ENCODE measurements around the gene ARSA.

The ARSA gene

DNA sequence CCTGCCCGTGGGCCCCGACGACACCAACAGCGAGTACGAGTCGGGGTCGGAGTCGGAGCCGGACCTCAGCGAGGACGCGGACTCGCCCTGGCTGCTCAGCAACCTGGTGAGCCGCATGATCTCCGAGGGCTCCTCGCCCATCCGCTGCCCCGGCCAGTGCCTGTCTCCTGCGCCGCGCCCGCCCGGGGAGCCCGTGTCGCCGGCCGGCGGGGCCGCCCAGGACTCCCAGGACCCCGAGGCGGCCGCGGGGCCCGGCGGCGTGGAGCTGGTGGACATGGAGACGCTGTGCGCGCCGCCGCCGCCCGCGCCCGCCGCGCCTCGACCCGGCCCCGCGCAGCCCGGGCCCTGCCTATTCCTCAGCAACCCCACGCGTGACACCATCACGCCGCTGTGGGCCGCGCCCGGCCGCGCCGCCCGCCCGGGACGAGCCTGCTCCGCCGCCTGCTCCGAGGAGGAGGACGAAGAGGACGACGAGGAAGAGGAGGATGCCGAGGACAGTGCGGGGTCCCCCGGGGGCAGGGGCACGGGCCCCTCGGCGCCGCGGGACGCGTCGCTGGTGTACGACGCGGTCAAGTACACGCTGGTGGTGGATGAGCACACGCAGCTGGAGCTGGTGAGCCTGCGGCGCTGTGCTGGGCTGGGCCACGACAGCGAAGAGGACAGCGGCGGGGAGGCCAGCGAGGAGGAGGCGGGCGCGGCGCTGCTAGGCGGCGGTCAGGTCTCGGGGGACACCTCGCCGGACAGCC is 23.5 kb downstream of the ARSA start:
- no peak overlapping the region for H3K4me3 ChIP-seq (ENCODE audit: insufficient read depth, low read depth, low read length, poor library complexity, severe bottlenecking)
- H3K27me3 ChIP-seq (replicated peaks; ENCODE audit: control insufficient read depth, insufficient read depth, low read length, poor library complexity, severe bottlenecking) = peaks cover 49% of the 10 kb centered on the region
- no peak for DNase-seq

GRCh38 chr22:50603511-50604255 is 24.3 kb downstream of the ARSA start:
- Histone ChIP-seq H3K36me3 (ENCODE audit: control insufficient read depth, insufficient read depth, low read length) (no peaks in the 10 kb centered on the region), H3K4me3 (ENCODE audit: insufficient read depth, low read depth, low read length, poor library complexity, severe bottlenecking) (no peak overlapping the region), H3K27ac (ENCODE audit: insufficient read depth, low read length, poor library complexity, severe bottlenecking) (no peak overlapping the region), H3K9me3 (ENCODE audit: control insufficient read depth, low read length) (no peaks in the 10 kb centered on the region), H3K4me1 (ENCODE audit: control insufficient read depth, insufficient read depth, low read length, poor library complexity, severe bottlenecking) (no peaks in the 10 kb centered on the region), H3K27me3 (replicated peaks; ENCODE audit: control insufficient read depth, insufficient read depth, low read length, poor library complexity, severe bottlenecking) (peaks cover 51% of the 10 kb centered on the region)
- no peak for DNase-seq

More for the DNA sequence above, 23.5 kb downstream of the ARSA start:
- H3K27ac ChIP-seq (ENCODE audit: insufficient read depth, low read length, poor library complexity, severe bottlenecking) = no peak overlapping the region
- no peaks in the 10 kb centered on the region for H3K9me3 ChIP-seq (ENCODE audit: control insufficient read depth, low read length)
- no peaks in the 10 kb centered on the region for H3K4me1 ChIP-seq (ENCODE audit: control insufficient read depth, insufficient read depth, low read length, poor library complexity, severe bottlenecking)
- H3K36me3 ChIP-seq (ENCODE audit: control insufficient read depth, insufficient read depth, low read length) = no peaks in the 10 kb centered on the region

- H3K36me3 ChIP-seq (ENCODE audit: control insufficient read depth, insufficient read depth, low read length) = no peaks in the 10 kb centered on the region
- H3K27ac ChIP-seq (ENCODE audit: insufficient read depth, low read length, poor library complexity, severe bottlenecking) = no peak overlapping the region
- no peaks in the 10 kb centered on the region for H3K9me3 ChIP-seq (ENCODE audit: control insufficient read depth, low read length)
- DNase-seq = no peak
- H3K27me3 ChIP-seq (replicated peaks; ENCODE audit: control insufficient read depth, insufficient read depth, low read length, poor library complexity, severe bottlenecking) = peaks cover 51% of the 10 kb centered on the region
- H3K4me1 ChIP-seq (ENCODE audit: control insufficient read depth, insufficient read depth, low read length, poor library complexity, severe bottlenecking) = no peaks in the 10 kb centered on the region
- H3K4me3 ChIP-seq (ENCODE audit: insufficient read depth, low read depth, low read length, poor library complexity, severe bottlenecking) = no peak overlapping the region
These were observed 25.6 kb downstream of the ARSA start for GRCh38 chr22:50602338-50602700.

- Histone ChIP-seq H3K4me1 (ENCODE audit: control insufficient read depth, insufficient read depth, low read length, poor library complexity, severe bottlenecking) (no peaks in the 10 kb centered on the region), H3K36me3 (ENCODE audit: control insufficient read depth, insufficient read depth, low read length) (no peaks in the 10 kb centered on the region), H3K27ac (ENCODE audit: insufficient read depth, low read length, poor library complexity, severe bottlenecking) (no peak overlapping the region), H3K27me3 (replicated peaks; ENCODE audit: control insufficient read depth, insufficient read depth, low read length, poor library complexity, severe bottlenecking) (peaks cover 51% of the 10 kb centered on the region), H3K4me3 (ENCODE audit: insufficient read depth, low read depth, low read length, poor library complexity, severe bottlenecking) (no peak overlapping the region), H3K9me3 (ENCODE audit: control insufficient read depth, low read length) (no peaks in the 10 kb centered on the region)
- DNase-seq = no peak
These were observed 26.1 kb downstream of the ARSA start for GRCh38 chr22:50601669-50602337.

- Histone ChIP-seq H3K4me3 (ENCODE audit: insufficient read depth, low read depth, low read length, poor library complexity, severe bottlenecking) (no peak overlapping the region), H3K4me1 (ENCODE audit: control insufficient read depth, insufficient read depth, low read length, poor library complexity, severe bottlenecking) (no peaks in the 10 kb centered on the region), H3K9me3 (ENCODE audit: control insufficient read depth, low read length) (no peaks in the 10 kb centered on the region), H3K27ac (ENCODE audit: insufficient read depth, low read length, poor library complexity, severe bottlenecking) (no peak overlapping the region), H3K27me3 (replicated peaks; ENCODE audit: control insufficient read depth, insufficient read depth, low read length, poor library complexity, severe bottlenecking) (peaks cover 51% of the 10 kb centered on the region), H3K36me3 (ENCODE audit: control insufficient read depth, insufficient read depth, low read length) (no peaks in the 10 kb centered on the region)
- DNase-seq = no peak
These were observed 26.8 kb downstream of the ARSA start for GRCh38 chr22:50600967-50601668.

- Histone ChIP-seq H3K9me3 (ENCODE audit: control insufficient read depth, low read length) (no peaks in the 10 kb centered on the region), H3K4me1 (ENCODE audit: control insufficient read depth, insufficient read depth, low read length, poor library complexity, severe bottlenecking) (no peaks in the 10 kb centered on the region), H3K27ac (ENCODE audit: insufficient read depth, low read length, poor library complexity, severe bottlenecking) (no peak within 1 kb of the TSS), H3K27me3 (replicated peaks; ENCODE audit: control insufficient read depth, insufficient read depth, low read length, poor library complexity, severe bottlenecking) (peaks cover 51% of the 10 kb centered on the region), H3K36me3 (ENCODE audit: control insufficient read depth, insufficient read depth, low read length) (no peaks in the 10 kb centered on the region), H3K4me3 (ENCODE audit: insufficient read depth, low read depth, low read length, poor library complexity, severe bottlenecking) (no peak within 1 kb of the TSS)
- DNase-seq = no peak
These were observed 27.4 kb downstream of the ARSA start, which contains the start of gene MAPK8IP2 for GRCh38 chr22:50600538-50600937. Gene MAPK8IP2 (plus strand): TSS chr22:50600793. CDS start chr22:50600819, 26 bp downstream.

GRCh38 chr22:50599816-50600455 is 28.0 kb downstream of the ARSA start:
- Histone ChIP-seq H3K27ac (ENCODE audit: insufficient read depth, low read length, poor library complexity, severe bottlenecking) (no peak overlapping the region), H3K4me3 (ENCODE audit: insufficient read depth, low read depth, low read length, poor library complexity, severe bottlenecking) (no peak overlapping the region), H3K9me3 (ENCODE audit: control insufficient read depth, low read length) (no peaks in the 10 kb centered on the region), H3K27me3 (replicated peaks; ENCODE audit: control insufficient read depth, insufficient read depth, low read length, poor library complexity, severe bottlenecking) (peaks cover 45% of the 10 kb centered on the region), H3K4me1 (ENCODE audit: control insufficient read depth, insufficient read depth, low read length, poor library complexity, severe bottlenecking) (no peaks in the 10 kb centered on the region), H3K36me3 (ENCODE audit: control insufficient read depth, insufficient read depth, low read length) (no peaks in the 10 kb centered on the region)
- peak; percentile 23 to 37 (median 31) for DNase-seq

DNA sequence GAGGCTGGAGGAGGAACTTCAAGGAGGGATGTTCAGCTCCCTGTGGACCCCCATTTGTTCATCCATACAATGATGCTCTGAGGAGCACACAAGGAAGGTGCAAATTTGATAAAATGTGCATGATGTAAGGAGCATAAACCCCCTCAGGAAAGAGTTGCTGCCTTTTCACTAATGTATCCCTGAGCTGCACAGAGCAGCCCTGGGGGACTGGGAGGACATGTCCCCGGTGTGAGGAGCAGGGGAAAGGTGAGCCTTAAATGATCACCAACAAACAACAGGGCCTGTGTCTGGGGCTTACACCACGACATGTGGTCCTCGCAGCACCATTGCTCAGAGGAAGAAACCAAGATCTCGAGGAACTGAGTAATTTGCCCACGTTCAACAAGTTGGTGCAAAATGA is 30.9 kb downstream of the ARSA start:
- H3K36me3 ChIP-seq (ENCODE audit: control insufficient read depth, insufficient read depth, low read length) = no peaks in the 10 kb centered on the region
- H3K9me3 ChIP-seq (ENCODE audit: control insufficient read depth, low read length) = no peaks in the 10 kb centered on the region
- no peak overlapping the region for H3K4me3 ChIP-seq (ENCODE audit: insufficient read depth, low read depth, low read length, poor library complexity, severe bottlenecking)
- DNase-seq = no peak
- H3K27ac ChIP-seq (ENCODE audit: insufficient read depth, low read length, poor library complexity, severe bottlenecking) = no peak overlapping the region
- H3K4me1 ChIP-seq (ENCODE audit: control insufficient read depth, insufficient read depth, low read length, poor library complexity, severe bottlenecking) = no peaks in the 10 kb centered on the region
- peaks cover 21% of the 10 kb centered on the region for H3K27me3 ChIP-seq (replicated peaks; ENCODE audit: control insufficient read depth, insufficient read depth, low read length, poor library complexity, severe bottlenecking)

DNA sequence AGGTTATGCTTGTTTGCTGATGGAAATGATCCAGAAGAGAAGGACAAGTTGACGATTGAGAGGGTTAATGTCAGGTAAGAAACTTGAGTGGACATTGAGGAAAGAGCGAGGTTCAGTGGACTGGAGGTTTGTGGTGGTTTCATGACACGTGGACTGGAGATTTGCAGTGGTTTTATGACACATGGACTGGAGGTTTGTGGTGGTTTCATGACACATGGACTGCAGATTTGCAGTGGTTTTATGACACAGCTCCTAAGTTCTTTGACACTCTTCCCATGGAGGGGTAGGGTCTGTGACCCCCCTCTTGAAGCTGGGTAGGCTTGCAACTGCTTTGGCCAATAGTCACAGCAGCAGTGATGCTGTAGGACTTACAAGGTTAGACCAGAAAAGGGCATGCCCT is 32.8 kb downstream of the ARSA start:
- no peak for DNase-seq
- H3K4me1 ChIP-seq (ENCODE audit: control insufficient read depth, insufficient read depth, low read length, poor library complexity, severe bottlenecking) = no peaks in the 10 kb centered on the region
- H3K9me3 ChIP-seq (ENCODE audit: control insufficient read depth, low read length) = no peaks in the 10 kb centered on the region
- no peak overlapping the region for H3K27ac ChIP-seq (ENCODE audit: insufficient read depth, low read length, poor library complexity, severe bottlenecking)
- H3K4me3 ChIP-seq (ENCODE audit: insufficient read depth, low read depth, low read length, poor library complexity, severe bottlenecking) = no peak overlapping the region
- peaks cover 10% of the 10 kb centered on the region for H3K27me3 ChIP-seq (replicated peaks; ENCODE audit: control insufficient read depth, insufficient read depth, low read length, poor library complexity, severe bottlenecking)
- H3K36me3 ChIP-seq (ENCODE audit: control insufficient read depth, insufficient read depth, low read length) = no peaks in the 10 kb centered on the region
